ENCODE measurements around the gene GPR62.

Gene GPR62

GRCh38 chr3:51966922-51967383 is 11.8 kb downstream of the GPR62 start:
- Histone ChIP-seq H3K27me3 (ENCODE audit: low read depth) (no peaks in the 10 kb centered on the region), H3K9me3 (no peaks in the 10 kb centered on the region), H3K36me3 (replicated peaks) (peaks cover 9% of the 10 kb centered on the region), H3K4me1 (peaks cover 37% of the 10 kb centered on the region), H3K4me3 (peak overlapping the region; percentile 44)
- in situ Hi-C loops (cut with MboI; ENCODE audit: low sequenced_read_pairs) = no loop called here
- no peak for DNase-seq (ENCODE audit: low spot score in 2 of 2)

GRCh38 chr3:51967384-51968169 is 12.4 kb downstream of the GPR62 start, which contains the start of gene PCBP4:
TSS of gene PCBP4 (minus strand) at chr3:51967454. CDS start at chr3:51961240, 6,214 bp downstream.
- H3K4me3 ChIP-seq = peak within 1 kb of the TSS; percentile 45
- H3K4me1 ChIP-seq = peaks cover 31% of the 10 kb centered on the region
- H3K36me3 ChIP-seq (replicated peaks) = peaks cover 8% of the 10 kb centered on the region
- H3K9me3 ChIP-seq = no peaks in the 10 kb centered on the region
- peak; percentile 77 to 84 for DNase-seq (ENCODE audit: low spot score in 2 of 2)
- no peaks in the 10 kb centered on the region for H3K27me3 ChIP-seq (ENCODE audit: low read depth)
- in situ Hi-C loops (cut with MboI; ENCODE audit: low sequenced_read_pairs) = no loop called here

- Histone ChIP-seq H3K9me3 (no peaks in the 10 kb centered on the region), H3K36me3 (replicated peaks) (peaks cover 8% of the 10 kb centered on the region), H3K4me3 (peak overlapping the region; percentile 45), H3K27me3 (ENCODE audit: low read depth) (no peaks in the 10 kb centered on the region), H3K4me1 (peaks cover 24% of the 10 kb centered on the region)
- in situ Hi-C loops (cut with MboI; ENCODE audit: low sequenced_read_pairs) = no loop called here
- DNase-seq (ENCODE audit: low spot score in 2 of 2) = peak in 1 of 2 experiments; percentile 74
These were observed 13.1 kb downstream of the GPR62 start for GRCh38 chr3:51968170-51968775.

- in situ Hi-C loops (cut with MboI; ENCODE audit: low sequenced_read_pairs) = no loop called here
- no peaks in the 10 kb centered on the region for H3K27me3 ChIP-seq (ENCODE audit: low read depth)
- H3K36me3 ChIP-seq (replicated peaks) = peaks cover 8% of the 10 kb centered on the region
- no peak overlapping the region for H3K4me3 ChIP-seq
- peaks cover 25% of the 10 kb centered on the region for H3K4me1 ChIP-seq
- H3K9me3 ChIP-seq = no peaks in the 10 kb centered on the region
- DNase-seq (ENCODE audit: low spot score in 2 of 2) = no peak
These were observed 13.9 kb downstream of the GPR62 start for GRCh38 chr3:51968883-51969678.

GRCh38 chr3:51969841-51970240 is 14.7 kb downstream of the GPR62 start:
- Histone ChIP-seq H3K4me1 (peaks cover 28% of the 10 kb centered on the region), H3K36me3 (replicated peaks) (peaks cover 8% of the 10 kb centered on the region), H3K9me3 (no peaks in the 10 kb centered on the region), H3K4me3 (no peak overlapping the region), H3K27me3 (ENCODE audit: low read depth) (no peaks in the 10 kb centered on the region)
- in situ Hi-C loops (cut with MboI; ENCODE audit: low sequenced_read_pairs) = no loop called here
- no peak for DNase-seq (ENCODE audit: low spot score in 2 of 2)

- DNase-seq (ENCODE audit: low spot score in 2 of 2) = no peak
- in situ Hi-C loops (cut with MboI; ENCODE audit: low sequenced_read_pairs) = no loop called here
- H3K36me3 ChIP-seq (replicated peaks) = peaks cover 8% of the 10 kb centered on the region
- no peaks in the 10 kb centered on the region for H3K27me3 ChIP-seq (ENCODE audit: low read depth)
- no peak overlapping the region for H3K4me3 ChIP-seq
- H3K4me1 ChIP-seq = peaks cover 37% of the 10 kb centered on the region
- H3K9me3 ChIP-seq = no peaks in the 10 kb centered on the region
These were observed 15.6 kb downstream of the GPR62 start for GRCh38 chr3:51970606-51971300.

GRCh38 chr3:51971350-51971749 is 16.2 kb downstream of the GPR62 start:
- in situ Hi-C loops (cut with MboI; ENCODE audit: low sequenced_read_pairs) = no loop called here
- H3K9me3 ChIP-seq = no peaks in the 10 kb centered on the region
- H3K27me3 ChIP-seq (ENCODE audit: low read depth) = no peaks in the 10 kb centered on the region
- peaks cover 8% of the 10 kb centered on the region for H3K36me3 ChIP-seq (replicated peaks)
- no peak for DNase-seq (ENCODE audit: low spot score in 2 of 2)
- H3K4me1 ChIP-seq = peaks cover 32% of the 10 kb centered on the region
- H3K4me3 ChIP-seq = no peak overlapping the region

- DNase-seq (ENCODE audit: low spot score in 2 of 2) = no peak
- H3K4me1 ChIP-seq = peaks cover 18% of the 10 kb centered on the region
- H3K27me3 ChIP-seq (ENCODE audit: low read depth) = no peaks in the 10 kb centered on the region
- peaks cover 8% of the 10 kb centered on the region; the same call in 1 of the 2 replicates for H3K36me3 ChIP-seq (replicated peaks)
- H3K9me3 ChIP-seq = no peaks in the 10 kb centered on the region
- H3K4me3 ChIP-seq = peak overlapping the region; percentile 63
- in situ Hi-C loops (cut with MboI; ENCODE audit: low sequenced_read_pairs) = no loop called here
These were observed 19.2 kb downstream of the GPR62 start for GRCh38 chr3:51974277-51974962.

GRCh38 chr3:51974963-51975851 is 20.0 kb downstream of the GPR62 start, which contains the start of gene ABHD14A:
TSS of gene ABHD14A (plus strand) at chr3:51975064. CDS start at chr3:51975136, 72 bp downstream.
- H3K4me1 ChIP-seq = peaks cover 18% of the 10 kb centered on the region
- H3K9me3 ChIP-seq = no peaks in the 10 kb centered on the region
- H3K4me3 ChIP-seq = peak within 1 kb of the TSS; percentile 63
- peaks cover 8% of the 10 kb centered on the region; the same call in 1 of the 2 replicates for H3K36me3 ChIP-seq (replicated peaks)
- no peaks in the 10 kb centered on the region for H3K27me3 ChIP-seq (ENCODE audit: low read depth)
- in situ Hi-C loops (cut with MboI; ENCODE audit: low sequenced_read_pairs) = no loop called here
- peak in 1 of 2 experiments; percentile 78 for DNase-seq (ENCODE audit: low spot score in 2 of 2)

- Histone ChIP-seq H3K36me3 (replicated peaks) (peaks cover 8% of the 10 kb centered on the region; the same call in 1 of the 2 replicates), H3K4me1 (peaks cover 18% of the 10 kb centered on the region), H3K9me3 (no peaks in the 10 kb centered on the region), H3K27me3 (ENCODE audit: low read depth) (no peaks in the 10 kb centered on the region), H3K4me3 (peak overlapping the region; percentile 63)
- DNase-seq (ENCODE audit: low spot score in 2 of 2) = peak in 1 of 2 experiments; percentile 86
- in situ Hi-C loops (cut with MboI; ENCODE audit: low sequenced_read_pairs) = no loop called here
These were observed 20.8 kb downstream of the GPR62 start for GRCh38 chr3:51975852-51976549.

GRCh38 chr3:51977446-51978142 is 22.4 kb downstream of the GPR62 start:
- in situ Hi-C loops (cut with MboI; ENCODE audit: low sequenced_read_pairs) = no loop called here
- Histone ChIP-seq H3K36me3 (replicated peaks) (no peaks in the 10 kb centered on the region), H3K4me3 (no peak overlapping the region), H3K4me1 (peaks cover 25% of the 10 kb centered on the region), H3K27me3 (ENCODE audit: low read depth) (no peaks in the 10 kb centered on the region), H3K9me3 (no peaks in the 10 kb centered on the region)
- no peak for DNase-seq (ENCODE audit: low spot score in 2 of 2)
